ENCODE results near the gene ENPP6. TPM values are rescaled to one million over a fixed set of nuclear protein-coding genes. Genes with fewer than 3 reads are reported as not detected.

ENPP6 gene
- total and polyA plus RNA-seq, 2 donors (not counting 3 experiments of a cell fraction or from before 2014, with no cell fraction given): not detected

DNA sequence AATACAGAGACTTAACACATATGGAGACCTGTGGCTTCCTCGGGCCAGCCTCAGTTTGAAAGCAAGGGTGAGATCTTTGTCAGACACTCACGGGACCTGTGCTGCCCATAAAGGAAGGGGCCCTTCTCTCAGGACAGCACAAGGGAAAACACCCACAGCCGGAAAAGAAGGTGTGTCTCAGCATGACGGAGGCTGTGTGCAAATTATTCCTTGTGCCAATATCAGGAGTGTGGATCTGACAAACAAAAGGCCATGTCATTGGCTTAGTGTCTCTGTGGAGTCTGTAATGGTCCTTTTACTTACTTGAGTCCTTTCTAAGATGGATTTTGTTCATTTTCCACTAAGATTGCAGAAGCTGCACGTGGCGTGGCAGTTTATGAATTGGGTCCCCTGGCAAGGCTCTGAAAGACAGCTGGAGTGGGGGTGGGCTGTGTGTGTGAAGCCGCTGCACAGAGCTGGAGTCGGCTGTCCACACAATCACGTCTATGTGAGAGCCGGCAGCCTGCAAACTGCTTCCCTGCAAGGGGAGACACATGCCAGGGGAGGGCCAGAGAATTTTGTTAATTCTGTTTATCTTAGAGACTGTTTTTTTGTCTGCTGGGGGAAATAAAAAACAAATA is 1.9 kb downstream of the ENPP6 start:
- Histone ChIP-seq H3K9me3 (replicated peaks; ENCODE audit: control insufficient read depth, insufficient read depth, low read length) (no peaks in the 10 kb centered on the region), H3K4me3 (replicated peaks in 1 of 3; ENCODE audit: insufficient read depth in 1 of 3, low read depth in 1 of 3, low read length in 3 of 3) (no peak overlapping the region), H3K4me2 (ENCODE audit: insufficient read depth, low read length) (no peak overlapping the region), H3K36me3 (ENCODE audit: control insufficient read depth in 2 of 2, extremely low read depth in 1 of 2, insufficient read depth in 2 of 2, low read length in 2 of 2) (no peaks in the 10 kb centered on the region), H3K79me2 (ENCODE audit: control insufficient read depth, insufficient read depth, low read length) (no peaks in the 10 kb centered on the region), H2AFZ (ENCODE audit: low read depth, low read length) (no peak overlapping the region), H4K20me1 (replicated peaks; ENCODE audit: control insufficient read depth, extremely low read depth, insufficient read depth, low read length) (no peaks in the 10 kb centered on the region), H3K27ac (ENCODE audit: insufficient read depth, low read depth, low read length) (no peak overlapping the region), H3K9me1 (replicated peaks; ENCODE audit: control insufficient read depth, extremely low read depth, insufficient read depth, low read length) (no peaks in the 10 kb centered on the region), H3K27me3 (ENCODE audit: control insufficient read depth in 2 of 2, insufficient read depth in 2 of 2, low read length in 2 of 2) (peaks cover 0 to 3% of the 10 kb centered on the region in 2 experiments), H3K9ac (replicated peaks; ENCODE audit: extremely low read depth, insufficient read depth, low read length) (no peak overlapping the region), H3K4me1 (ENCODE audit: control insufficient read depth, extremely low read depth, insufficient read depth, low read length) (no peaks in the 10 kb centered on the region)
- no TSS peak for BruUV-seq (replicated peaks)
- dilution Hi-C loops (cut with MboI; ENCODE audit: extremely low pct_ligation_motif_present, low sequenced_read_pairs) (no loop called here), intact Hi-C loops (cut with micrococcal nuclease) (no loop called here)
- FAIRE-seq: no peak
- TF ChIP-seq POLR2A (IDR thresholded peaks at IDR 0.05; ENCODE audit: low read depth, low read length): no peak
- TF ChIP-seq MYC (IDR thresholded peaks at IDR 0.05; ENCODE audit: low read depth, low read length): no peak
- TF ChIP-seq EZH2 (IDR thresholded peaks at IDR 0.05; ENCODE audit: borderline replicate concordance, low read depth, low read length, severe bottlenecking): no peak
- TF ChIP-seq POLR2AphosphoS5 (IDR thresholded peaks at IDR 0.05; ENCODE audit: insufficient read depth, low read depth, low read length): no peak
- TF ChIP-seq, protein P1, sequence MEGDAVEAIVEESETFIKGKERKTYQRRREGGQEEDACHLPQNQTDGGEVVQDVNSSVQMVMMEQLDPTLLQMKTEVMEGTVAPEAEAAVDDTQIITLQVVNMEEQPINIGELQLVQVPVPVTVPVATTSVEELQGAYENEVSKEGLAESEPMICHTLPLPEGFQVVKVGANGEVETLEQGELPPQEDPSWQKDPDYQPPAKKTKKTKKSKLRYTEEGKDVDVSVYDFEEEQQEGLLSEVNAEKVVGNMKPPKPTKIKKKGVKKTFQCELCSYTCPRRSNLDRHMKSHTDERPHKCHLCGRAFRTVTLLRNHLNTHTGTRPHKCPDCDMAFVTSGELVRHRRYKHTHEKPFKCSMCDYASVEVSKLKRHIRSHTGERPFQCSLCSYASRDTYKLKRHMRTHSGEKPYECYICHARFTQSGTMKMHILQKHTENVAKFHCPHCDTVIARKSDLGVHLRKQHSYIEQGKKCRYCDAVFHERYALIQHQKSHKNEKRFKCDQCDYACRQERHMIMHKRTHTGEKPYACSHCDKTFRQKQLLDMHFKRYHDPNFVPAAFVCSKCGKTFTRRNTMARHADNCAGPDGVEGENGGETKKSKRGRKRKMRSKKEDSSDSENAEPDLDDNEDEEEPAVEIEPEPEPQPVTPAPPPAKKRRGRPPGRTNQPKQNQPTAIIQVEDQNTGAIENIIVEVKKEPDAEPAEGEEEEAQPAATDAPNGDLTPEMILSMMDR (IDR thresholded peaks at IDR 0.05; ENCODE audit: extremely low read depth in 1 of 2, insufficient read depth in 1 of 2, low read depth in 1 of 2, low read length in 2 of 2): no peak
- no peak for TF ChIP-seq MAX (IDR thresholded peaks at IDR 0.05; ENCODE audit: insufficient read depth, insufficient read length)
- TF ChIP-seq JUN (IDR thresholded peaks at IDR 0.05; ENCODE audit: borderline replicate concordance, insufficient read depth, insufficient read length, low read depth): no peak
- TF ChIP-seq FOS (IDR thresholded peaks at IDR 0.05; ENCODE audit: borderline replicate concordance, insufficient read depth, low read length): no peak
- no peak for TF ChIP-seq GATA2 (IDR thresholded peaks at IDR 0.05; ENCODE audit: insufficient read depth, insufficient read length, low read depth, low read length)
- CTCF ChIA-PET: no interaction called here
- no peak for DNase-seq (ENCODE audit: low read depth, low spot score)
- POLR2A ChIA-PET: no interaction called here

All from endothelial cell of umbilical vein (primary cell).